HL-60 (cell line): ENCODE results near the gene ENG.
A peak's percentile ranks its signal among the peaks of the same experiment; 100 is the strongest.

ENCODE experiments used
- DNase-seq, 2 experiments: peaks; one replicate each; pipeline ENCODE4 v3.0.0-alpha.2; 2010 to 2020; ENCODE audit warnings: low read depth in 1 of 2, low spot score in 1 of 2
- H3K27ac ChIP-seq: fragments of 250-450 bp; sonication (Bioruptor Pico); replicated peaks from 2 replicates; pipeline ENCODE4 v1.5.1; 2020; ENCODE audit warnings: mild to moderate bottlenecking, moderate library complexity
- H3K27me3 ChIP-seq: fragments of 250-450 bp; sonication (Bioruptor Pico); 2 replicates; pipeline ENCODE4 v1.5.1; 2021; ENCODE audit warnings: mild to moderate bottlenecking, moderate library complexity; ENCODE audit not compliant: insufficient read depth, poor library complexity, severe bottlenecking
- H3K4me3 ChIP-seq: replicated peaks from 2 replicates; pipeline ENCODE4 v1.5.1; 2011; ENCODE audit warnings: mild to moderate bottlenecking, control low read depth, low read length; ENCODE audit not compliant: insufficient read depth
- GABPA ChIP-seq: IDR thresholded peaks from 2 replicates; pipeline ENCODE4 v1.6.1; 2012; ENCODE audit warnings: low read depth
- POLR2AphosphoS5 ChIP-seq: IDR thresholded peaks from 2 replicates; pipeline ENCODE4 v1.6.1; 2012; ENCODE audit warnings: low read depth
- SPI1 ChIP-seq: IDR thresholded peaks from 2 replicates; pipeline ENCODE4 v1.6.1; 2012; ENCODE audit warnings: low read depth, mild to moderate bottlenecking, borderline replicate concordance
- TF ChIP-seq, protein P1 (sequence below): IDR thresholded peaks from 2 replicates; pipeline ENCODE4 v1.6.1; 2012; ENCODE audit warnings: low read depth; ENCODE audit not compliant: insufficient replicate concordance
- TF ChIP-seq, protein P2 (sequence below): IDR thresholded peaks from one replicate; pipeline ENCODE4 v1.5.1; 2011; ENCODE audit warnings: low read length, control low read depth, inconsistent platforms; ENCODE audit not compliant: insufficient read depth

The ENG gene

DNA sequence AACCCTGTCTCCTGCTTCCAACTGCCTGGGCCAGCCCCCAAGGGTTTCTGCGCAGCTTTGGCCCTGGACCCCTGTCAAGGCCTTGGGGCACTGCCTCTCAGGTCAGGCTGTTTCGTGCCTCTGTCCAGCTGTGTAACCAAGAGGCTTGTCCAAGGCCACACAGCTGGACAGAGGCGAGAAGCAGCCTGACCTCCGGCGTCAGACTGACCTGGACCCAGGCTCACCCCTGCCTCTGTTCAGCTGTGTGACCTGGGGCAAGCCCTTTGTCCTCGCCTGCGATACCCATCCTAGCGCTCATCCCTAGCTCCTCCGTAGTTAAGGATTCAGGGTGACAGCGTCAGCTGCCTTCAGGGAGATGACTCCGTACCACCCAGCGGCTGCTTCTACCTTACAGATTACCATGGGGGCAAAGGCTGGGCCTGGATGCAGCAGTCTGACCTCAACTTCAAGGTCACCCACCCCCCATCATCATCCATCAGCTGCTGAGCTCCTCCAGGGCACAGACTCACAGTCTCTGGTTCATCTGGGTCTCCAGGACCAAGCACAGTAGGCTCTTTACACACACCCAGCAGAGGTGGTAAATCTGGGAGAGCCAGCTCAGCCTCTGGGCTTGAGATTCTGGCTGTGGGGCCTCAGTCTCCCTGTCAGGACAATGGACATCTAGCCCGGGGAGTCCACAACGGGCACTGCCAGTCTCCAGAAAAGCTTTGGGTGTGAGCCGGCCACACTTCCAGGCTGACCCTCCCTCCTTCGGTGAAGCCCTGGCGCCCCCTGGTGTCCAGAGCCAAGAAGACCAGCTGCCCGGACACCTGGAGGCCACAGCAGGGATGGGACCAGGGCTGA, 15.1 kb upstream of the ENG start:
- TF ChIP-seq SPI1: no peak
- TF ChIP-seq, protein P1, sequence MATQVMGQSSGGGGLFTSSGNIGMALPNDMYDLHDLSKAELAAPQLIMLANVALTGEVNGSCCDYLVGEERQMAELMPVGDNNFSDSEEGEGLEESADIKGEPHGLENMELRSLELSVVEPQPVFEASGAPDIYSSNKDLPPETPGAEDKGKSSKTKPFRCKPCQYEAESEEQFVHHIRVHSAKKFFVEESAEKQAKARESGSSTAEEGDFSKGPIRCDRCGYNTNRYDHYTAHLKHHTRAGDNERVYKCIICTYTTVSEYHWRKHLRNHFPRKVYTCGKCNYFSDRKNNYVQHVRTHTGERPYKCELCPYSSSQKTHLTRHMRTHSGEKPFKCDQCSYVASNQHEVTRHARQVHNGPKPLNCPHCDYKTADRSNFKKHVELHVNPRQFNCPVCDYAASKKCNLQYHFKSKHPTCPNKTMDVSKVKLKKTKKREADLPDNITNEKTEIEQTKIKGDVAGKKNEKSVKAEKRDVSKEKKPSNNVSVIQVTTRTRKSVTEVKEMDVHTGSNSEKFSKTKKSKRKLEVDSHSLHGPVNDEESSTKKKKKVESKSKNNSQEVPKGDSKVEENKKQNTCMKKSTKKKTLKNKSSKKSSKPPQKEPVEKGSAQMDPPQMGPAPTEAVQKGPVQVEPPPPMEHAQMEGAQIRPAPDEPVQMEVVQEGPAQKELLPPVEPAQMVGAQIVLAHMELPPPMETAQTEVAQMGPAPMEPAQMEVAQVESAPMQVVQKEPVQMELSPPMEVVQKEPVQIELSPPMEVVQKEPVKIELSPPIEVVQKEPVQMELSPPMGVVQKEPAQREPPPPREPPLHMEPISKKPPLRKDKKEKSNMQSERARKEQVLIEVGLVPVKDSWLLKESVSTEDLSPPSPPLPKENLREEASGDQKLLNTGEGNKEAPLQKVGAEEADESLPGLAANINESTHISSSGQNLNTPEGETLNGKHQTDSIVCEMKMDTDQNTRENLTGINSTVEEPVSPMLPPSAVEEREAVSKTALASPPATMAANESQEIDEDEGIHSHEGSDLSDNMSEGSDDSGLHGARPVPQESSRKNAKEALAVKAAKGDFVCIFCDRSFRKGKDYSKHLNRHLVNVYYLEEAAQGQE: no peak
- TF ChIP-seq, protein P2, sequence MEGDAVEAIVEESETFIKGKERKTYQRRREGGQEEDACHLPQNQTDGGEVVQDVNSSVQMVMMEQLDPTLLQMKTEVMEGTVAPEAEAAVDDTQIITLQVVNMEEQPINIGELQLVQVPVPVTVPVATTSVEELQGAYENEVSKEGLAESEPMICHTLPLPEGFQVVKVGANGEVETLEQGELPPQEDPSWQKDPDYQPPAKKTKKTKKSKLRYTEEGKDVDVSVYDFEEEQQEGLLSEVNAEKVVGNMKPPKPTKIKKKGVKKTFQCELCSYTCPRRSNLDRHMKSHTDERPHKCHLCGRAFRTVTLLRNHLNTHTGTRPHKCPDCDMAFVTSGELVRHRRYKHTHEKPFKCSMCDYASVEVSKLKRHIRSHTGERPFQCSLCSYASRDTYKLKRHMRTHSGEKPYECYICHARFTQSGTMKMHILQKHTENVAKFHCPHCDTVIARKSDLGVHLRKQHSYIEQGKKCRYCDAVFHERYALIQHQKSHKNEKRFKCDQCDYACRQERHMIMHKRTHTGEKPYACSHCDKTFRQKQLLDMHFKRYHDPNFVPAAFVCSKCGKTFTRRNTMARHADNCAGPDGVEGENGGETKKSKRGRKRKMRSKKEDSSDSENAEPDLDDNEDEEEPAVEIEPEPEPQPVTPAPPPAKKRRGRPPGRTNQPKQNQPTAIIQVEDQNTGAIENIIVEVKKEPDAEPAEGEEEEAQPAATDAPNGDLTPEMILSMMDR: peak; percentile 81
- TF ChIP-seq POLR2AphosphoS5: no peak
- Histone ChIP-seq H3K27ac (no peak overlapping the region), H3K27me3 (no peaks in the 10 kb centered on the region), H3K4me3 (no peak overlapping the region)
- DNase-seq: peak; percentile 65 to 89

DNA sequence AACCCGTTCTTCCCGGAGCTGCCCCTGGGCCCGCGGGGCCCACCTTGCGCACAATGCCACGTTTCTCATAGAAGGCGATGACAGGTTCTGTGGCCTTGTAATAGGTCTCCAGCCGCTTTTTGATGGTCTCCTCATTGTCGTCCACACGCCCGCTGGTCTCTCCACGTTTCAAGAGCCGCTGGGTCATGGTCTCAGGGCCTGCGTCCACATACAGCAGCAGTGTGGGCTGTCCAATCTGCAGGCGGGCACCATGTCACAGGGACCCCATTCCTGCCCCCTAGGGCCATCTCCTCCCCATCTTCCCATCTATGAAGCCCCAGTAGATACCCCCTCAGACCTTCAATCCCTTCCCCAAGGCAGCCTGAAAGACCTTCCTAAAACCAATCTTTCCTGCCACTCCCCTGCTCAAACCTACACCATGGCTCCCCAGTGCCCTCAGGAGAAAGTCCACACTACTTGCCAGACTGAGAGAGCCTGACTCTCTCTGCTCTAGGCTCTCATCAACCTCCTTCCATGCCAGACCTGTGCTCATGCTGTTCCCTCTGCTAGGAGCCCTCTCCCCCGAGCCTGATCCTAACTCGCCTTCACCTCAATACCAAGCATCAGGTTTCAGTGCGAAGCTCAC, 13.9 kb upstream of the ENG start:
- Histone ChIP-seq H3K27ac (no peak overlapping the region), H3K4me3 (no peak overlapping the region), H3K27me3 (no peaks in the 10 kb centered on the region)
- TF ChIP-seq, protein P1: no peak
- TF ChIP-seq, protein P2: no peak
- TF ChIP-seq SPI1 (no peak), GABPA (no peak), POLR2AphosphoS5 (no peak)
- no peak for DNase-seq

DNA sequence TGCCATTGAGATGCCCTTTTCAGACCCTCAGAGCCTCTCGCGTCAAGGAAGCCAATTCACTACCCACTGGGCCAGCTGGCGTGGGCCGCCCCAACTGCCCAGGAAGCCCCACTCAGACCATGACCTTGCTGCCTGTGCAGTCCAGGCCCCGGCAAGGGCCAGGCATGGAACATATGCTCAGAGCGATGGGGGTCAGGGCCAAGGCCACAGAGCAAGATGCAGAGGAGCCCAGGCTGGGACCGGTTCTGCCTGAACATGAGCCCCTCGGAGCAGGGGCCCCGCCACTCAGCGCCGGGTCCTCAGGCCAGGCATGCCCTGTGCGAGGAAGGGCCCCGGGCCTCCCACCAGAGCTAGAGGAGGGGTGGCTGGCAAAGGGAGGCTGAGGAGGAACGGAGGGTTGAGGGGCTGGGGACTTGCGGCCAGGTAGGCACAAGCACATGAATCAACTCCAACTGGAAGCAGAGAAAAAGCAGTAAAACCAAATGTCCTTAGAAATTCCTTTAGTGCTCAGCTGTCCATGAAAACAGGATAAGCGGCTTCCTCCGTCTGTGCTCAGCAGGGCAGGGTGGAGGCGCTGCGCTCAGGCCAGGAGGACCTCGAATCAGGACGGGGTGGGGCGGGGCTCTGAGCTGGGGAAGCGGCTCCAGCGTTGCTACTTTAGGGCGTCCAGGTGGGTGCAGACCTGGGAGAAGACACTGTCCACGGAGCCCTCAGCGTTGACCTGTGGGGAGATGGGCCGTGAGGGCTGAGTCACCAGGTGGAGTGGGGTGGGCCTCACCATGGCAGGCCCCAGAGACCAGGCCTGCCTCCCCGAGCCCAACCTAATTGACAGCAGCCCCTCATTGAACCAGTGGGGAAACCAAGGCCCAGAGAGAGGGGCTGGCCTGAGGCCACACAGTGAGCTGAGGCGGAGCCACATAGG, 13.2 kb upstream of the ENG start:
- no peaks in the 10 kb centered on the region for H3K27me3 ChIP-seq
- no peak for DNase-seq
- TF ChIP-seq SPI1: no peak
- TF ChIP-seq GABPA: no peak
- no peak for TF ChIP-seq POLR2AphosphoS5
- TF ChIP-seq, protein P1: no peak
- TF ChIP-seq, protein P2: no peak
- H3K27ac ChIP-seq: no peak overlapping the region; the same call in 1 of the 2 replicates
- no peak overlapping the region for H3K4me3 ChIP-seq
